Prostate gland (tissue), 2 donors: ENCODE results near the gene SAYSD1.

Source experiments
- POLR2A ChIP-seq: fragments of 450-650 bp; IDR thresholded peaks from one replicate; pipeline ENCODE4 v1.6.1; 2016; ENCODE audit warnings: antibody characterized with exemption, mild to moderate bottlenecking
- POLR2AphosphoS5 ChIP-seq: sonication (generic); formaldehyde crosslinking; IDR thresholded peaks from one replicate; pipeline ENCODE4 v1.6.1; 2017; ENCODE audit warnings: antibody characterized with exemption
- TF ChIP-seq, protein P1 (sequence below), 4 experiments: fragments of 200-600 bp in 2 of 4; fragments of 450-650 bp in 2 of 4; sonication (generic) in 2 of 4; IDR thresholded peaks; 1 replicate in 3 of 4; 2 replicates in 1 of 4; pipeline ENCODE4 v1.5.1; 2016 to 2019; ENCODE audit warnings: antibody characterized with exemption in 4 of 4, mild to moderate bottlenecking in 2 of 4, moderate library complexity in 2 of 4

GRCh38 chr6:39086294-39086693, 28.7 kb downstream of the SAYSD1 start:
- TF ChIP-seq, protein P1, sequence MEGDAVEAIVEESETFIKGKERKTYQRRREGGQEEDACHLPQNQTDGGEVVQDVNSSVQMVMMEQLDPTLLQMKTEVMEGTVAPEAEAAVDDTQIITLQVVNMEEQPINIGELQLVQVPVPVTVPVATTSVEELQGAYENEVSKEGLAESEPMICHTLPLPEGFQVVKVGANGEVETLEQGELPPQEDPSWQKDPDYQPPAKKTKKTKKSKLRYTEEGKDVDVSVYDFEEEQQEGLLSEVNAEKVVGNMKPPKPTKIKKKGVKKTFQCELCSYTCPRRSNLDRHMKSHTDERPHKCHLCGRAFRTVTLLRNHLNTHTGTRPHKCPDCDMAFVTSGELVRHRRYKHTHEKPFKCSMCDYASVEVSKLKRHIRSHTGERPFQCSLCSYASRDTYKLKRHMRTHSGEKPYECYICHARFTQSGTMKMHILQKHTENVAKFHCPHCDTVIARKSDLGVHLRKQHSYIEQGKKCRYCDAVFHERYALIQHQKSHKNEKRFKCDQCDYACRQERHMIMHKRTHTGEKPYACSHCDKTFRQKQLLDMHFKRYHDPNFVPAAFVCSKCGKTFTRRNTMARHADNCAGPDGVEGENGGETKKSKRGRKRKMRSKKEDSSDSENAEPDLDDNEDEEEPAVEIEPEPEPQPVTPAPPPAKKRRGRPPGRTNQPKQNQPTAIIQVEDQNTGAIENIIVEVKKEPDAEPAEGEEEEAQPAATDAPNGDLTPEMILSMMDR (IDR thresholded peaks at IDR 0.05) = no peak
- TF ChIP-seq POLR2A (no peak), POLR2AphosphoS5 (no peak)
